Naive thymus-derived CD8-positive, alpha-beta T cell (primary cell): ENCODE results near the gene NHSL2. TPM values are rescaled to one million over a fixed set of nuclear protein-coding genes. Genes with fewer than 3 reads are reported as not detected.
A peak's percentile ranks its signal among the peaks of the same experiment; 100 is the strongest.
"Not testable (repeated sequence)": the region's sequence is repeated elsewhere in the genome, so short reads cannot be mapped to it uniquely, and the experiment has no call there.

Experiments used
- ATAC-seq, 2 donors: fragments of 150-1000 bp; cut with Tn5 transposase in 1 of 2; sonication (Bioruptor Pico), chemical (Tn5 transposase) in 1 of 2; 1 replicate in 1 of 2; 2 replicates in 1 of 2; pipeline ENCODE4 v1.10.0; 2021; ENCODE audit warnings: mild to moderate bottlenecking in 2 of 2, moderate library complexity in 2 of 2
- POLR2A ChIA-PET: fragments of 350-600 bp; sonication (Branson Sonifier 250); formaldehyde crosslinking; loops from one replicate; lab custom pipeline; 2021; ENCODE audit warnings: antibody characterized with exemption; lab: Charles Lee
- DNase-seq, 10 donors: peaks; one replicate each; pipeline versions ENCODE4 v3.0.0 to v3.0.0-alpha.2; 2020 to 2022
- H3K27ac Mint-ChIP-seq, 10 donors: one replicate each; pipeline ENCODE4 v1.8.0; 2020 to 2022; ENCODE audit warnings: mild to moderate bottlenecking in 10 of 10, mixed read lengths in 10 of 10, moderate library complexity in 4 of 10, inconsistent platforms in 1 of 10
- H3K27me3 Mint-ChIP-seq, 5 donors: one replicate each; pipeline ENCODE4 v1.8.0; 2021 to 2022; ENCODE audit warnings: mixed read lengths in 5 of 5
- H3K36me3 Mint-ChIP-seq, 3 donors: one replicate each; pipeline ENCODE4 v1.8.0; 2020 to 2022; ENCODE audit warnings: mixed read lengths in 3 of 3, mild to moderate bottlenecking in 2 of 3, inconsistent platforms in 1 of 3
- H3K4me1 Mint-ChIP-seq, 4 donors: one replicate each; pipeline ENCODE4 v1.8.0; 2021 to 2022; ENCODE audit warnings: mixed read lengths in 4 of 4
- H3K4me3 Mint-ChIP-seq, 10 donors: one replicate each; pipeline ENCODE4 v1.8.0; 2020 to 2022; ENCODE audit warnings: mild to moderate bottlenecking in 10 of 10, mixed read lengths in 10 of 10, moderate library complexity in 6 of 10, inconsistent platforms in 1 of 10
- H3K9me3 Mint-ChIP-seq, 9 donors: one replicate each; pipeline ENCODE4 v1.8.0; 2020 to 2022; ENCODE audit warnings: mixed read lengths in 9 of 9, mild to moderate bottlenecking in 3 of 9, inconsistent platforms in 1 of 9, moderate library complexity in 1 of 9
- polyA plus RNA-seq, 3 donors: library from polyadenylated mRNA; unstranded; fragments of 300-500 nt; fragmentation: Illumina TruSeq; gene quantifications; one replicate each; pipeline ENCODE4 v1.2.3, GENCODE V29; 2021
- total RNA-seq, 8 experiments: library from RNA in 2 of 8; stranded (reverse) in 2 of 8; gene quantifications; one replicate each; pipeline ENCODE4 v1.2.3 and lab custom pipeline; 2021 to 2026

The NHSL2 gene
- total and polyA plus RNA-seq, 5 experiments from 2014 or later: 0.09 to 2.6 (median 0.52) TPM

DNA sequence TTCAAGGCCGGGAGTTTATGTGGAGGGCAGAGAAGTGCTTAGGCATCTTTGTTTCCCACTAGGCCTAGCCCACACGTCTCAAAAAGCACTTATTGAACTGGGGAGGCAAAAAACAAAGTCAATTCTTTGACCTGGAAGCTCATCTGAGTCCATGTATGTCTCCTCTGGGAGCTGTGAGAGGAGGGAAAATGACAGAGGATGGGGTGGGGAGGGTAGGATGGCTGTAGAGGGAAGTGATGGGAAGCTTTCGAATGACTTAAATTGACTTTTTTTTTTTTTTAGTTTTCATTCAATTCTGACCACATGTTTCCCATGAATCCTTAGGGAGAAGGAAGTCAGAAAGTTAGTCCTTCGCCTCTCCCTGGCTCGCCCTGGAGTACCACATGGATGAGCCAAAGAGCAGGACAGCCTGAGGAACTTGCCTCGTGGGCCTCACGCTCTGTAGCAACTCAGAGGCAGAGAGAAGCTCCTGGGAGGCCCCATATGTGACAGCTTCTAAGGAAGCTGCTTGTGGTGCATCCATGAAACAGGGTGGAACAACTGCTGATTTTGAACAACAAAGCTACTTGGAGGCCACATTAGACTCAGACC lies 45.0 kb downstream of the NHSL2 start:
- Mint-ChIP-seq H3K9me3 (no peaks in the 10 kb centered on the region), H3K36me3 (no peaks in the 10 kb centered on the region), H3K4me3 (no peak overlapping the region), H3K27me3 (peaks cover 0 to 3% (median 0%) of the 10 kb centered on the region in 5 donors), H3K27ac (no peak overlapping the region), H3K4me1 (peaks cover 0 to 2% (median 0%) of the 10 kb centered on the region in 4 donors)
- no peak for DNase-seq
- POLR2A ChIA-PET: no interaction called here
- ATAC-seq: no peak

- ATAC-seq (no peak), DNase-seq (no peak)
- Mint-ChIP-seq H3K9me3 (peaks cover 0 to 3% (median 0%) of the 10 kb centered on the region in 9 donors), H3K27ac (no peak overlapping the region), H3K4me1 (peaks cover 0 to 2% (median 0%) of the 10 kb centered on the region in 4 donors), H3K36me3 (no peaks in the 10 kb centered on the region), H3K4me3 (no peak overlapping the region), H3K27me3 (peaks cover 0 to 3% (median 0%) of the 10 kb centered on the region in 5 donors)
- POLR2A ChIA-PET: no interaction called here
These were observed 47.6 kb downstream of the NHSL2 start for GRCh38 chrX:71958281-71958675.

DNA sequence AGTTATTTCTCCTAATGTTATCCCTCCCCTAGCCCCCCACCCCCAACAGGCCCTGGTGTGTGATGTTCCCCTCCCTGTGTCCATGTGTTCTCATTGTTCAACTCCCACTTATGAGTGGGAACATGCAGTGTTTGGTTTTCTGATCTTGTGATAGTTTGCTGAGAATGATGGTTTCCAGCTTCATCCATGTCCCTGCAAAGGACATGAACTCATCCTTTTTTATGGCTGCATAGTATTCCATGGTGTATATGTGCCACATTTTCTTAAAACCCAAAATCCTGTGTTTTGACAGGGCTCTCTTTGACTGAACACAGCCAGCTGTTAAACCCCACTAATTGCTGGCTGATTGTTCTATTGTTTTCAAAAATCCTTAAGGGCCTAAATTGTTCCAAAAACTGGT lies 53.5 kb downstream of the NHSL2 start:
- H3K4me1 Mint-ChIP-seq, DNase-seq, H3K36me3 Mint-ChIP-seq, ATAC-seq, H3K27me3 Mint-ChIP-seq, H3K4me3 Mint-ChIP-seq, POLR2A ChIA-PET, H3K27ac Mint-ChIP-seq: not testable (repeated sequence)
- H3K9me3 Mint-ChIP-seq: peaks cover 0 to 13% (median 3%) of the 10 kb centered on the region in 9 donors

GRCh38 chrX:71974916-71975315 lies 64.3 kb downstream of the NHSL2 start:
- ATAC-seq (no peak), DNase-seq (no peak)
- no peaks in the 10 kb centered on the region for H3K9me3 Mint-ChIP-seq
- H3K27me3 Mint-ChIP-seq: peaks cover 2 to 21% (median 2%) of the 10 kb centered on the region in 5 donors
- H3K4me3 Mint-ChIP-seq: no peak overlapping the region
- POLR2A ChIA-PET: no interaction called here
- H3K36me3 Mint-ChIP-seq: no peaks in the 10 kb centered on the region
- no peaks in the 10 kb centered on the region for H3K4me1 Mint-ChIP-seq
- no peak overlapping the region for H3K27ac Mint-ChIP-seq

GRCh38 chrX:71976753-71977152 lies 66.1 kb downstream of the NHSL2 start:
- POLR2A ChIA-PET: no interaction called here
- no peak for ATAC-seq
- Mint-ChIP-seq H3K4me1 (no peaks in the 10 kb centered on the region), H3K27me3 (peaks cover 2 to 21% (median 4%) of the 10 kb centered on the region in 5 donors), H3K27ac (no peak overlapping the region), H3K9me3 (no peaks in the 10 kb centered on the region), H3K36me3 (no peaks in the 10 kb centered on the region), H3K4me3 (no peak overlapping the region)
- DNase-seq: no peak

- H3K27me3 Mint-ChIP-seq: peaks cover 2 to 21% (median 7%) of the 10 kb centered on the region in 5 donors
- H3K27ac Mint-ChIP-seq: no peak overlapping the region
- ATAC-seq: no peak
- H3K36me3 Mint-ChIP-seq: no peaks in the 10 kb centered on the region
- no peak for DNase-seq
- no peaks in the 10 kb centered on the region for H3K4me1 Mint-ChIP-seq
- H3K9me3 Mint-ChIP-seq: peaks cover 0 to 3% (median 0%) of the 10 kb centered on the region in 9 donors
- POLR2A ChIA-PET: no interaction called here
- no peak overlapping the region for H3K4me3 Mint-ChIP-seq
These were observed 67.5 kb downstream of the NHSL2 start for GRCh38 chrX:71978164-71978563.

DNA sequence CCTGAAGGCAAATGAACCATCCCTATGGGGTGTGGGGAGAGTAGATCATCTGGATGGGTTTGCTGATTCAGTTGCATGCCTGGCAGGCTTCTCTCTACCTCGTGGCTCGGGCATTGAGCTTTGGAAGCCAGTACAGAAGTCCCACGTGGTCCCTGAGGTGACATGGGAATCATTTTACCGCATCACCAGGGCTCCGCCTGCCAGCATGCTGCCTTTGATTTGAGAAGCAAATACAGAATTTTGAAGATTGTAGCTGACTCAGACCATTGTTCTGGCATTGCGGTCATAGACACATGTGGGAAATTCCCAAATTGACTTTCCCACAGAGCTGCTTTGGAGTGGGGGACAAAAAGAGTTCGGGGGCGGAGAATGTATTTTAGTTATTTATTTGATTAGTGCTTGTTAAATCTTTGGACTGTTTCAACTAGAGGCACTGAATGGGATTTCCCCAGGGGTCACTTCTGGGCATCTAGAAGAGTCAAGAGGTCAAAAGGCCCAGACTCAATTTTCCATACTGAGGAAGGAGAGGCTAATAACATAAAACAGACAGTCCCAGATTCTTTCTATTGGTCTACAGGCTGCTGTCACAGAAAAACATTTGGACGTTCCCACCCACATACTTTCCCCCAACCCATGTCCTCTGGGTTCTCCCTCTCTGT lies 79.3 kb downstream of the NHSL2 start:
- no peak for ATAC-seq

GRCh38 chrX:71990518-71990917 lies 79.9 kb downstream of the NHSL2 start:
- Mint-ChIP-seq H3K4me1 (peaks cover 9 to 29% (median 19%) of the 10 kb centered on the region in 4 donors), H3K27ac (peak overlapping the region in 2 of 10 donors; percentile 17 to 18), H3K9me3 (no peaks in the 10 kb centered on the region), H3K4me3 (no peak overlapping the region), H3K36me3 (no peaks in the 10 kb centered on the region), H3K27me3 (peaks cover 0 to 5% (median 1%) of the 10 kb centered on the region in 5 donors)
- DNase-seq: no peak
- no peak for ATAC-seq
- POLR2A ChIA-PET: no interaction called here

More for the DNA sequence above, 79.3 kb downstream of the NHSL2 start:
- no peaks in the 10 kb centered on the region for H3K36me3 Mint-ChIP-seq
- H3K4me1 Mint-ChIP-seq: peaks cover 9 to 28% (median 19%) of the 10 kb centered on the region in 4 donors
- H3K9me3 Mint-ChIP-seq: no peaks in the 10 kb centered on the region
- H3K4me3 Mint-ChIP-seq: no peak overlapping the region
- H3K27ac Mint-ChIP-seq: no peak overlapping the region
- peaks cover 0 to 5% (median 1%) of the 10 kb centered on the region in 5 donors for H3K27me3 Mint-ChIP-seq
- no peak for DNase-seq
- POLR2A ChIA-PET: no interaction called here

DNA sequence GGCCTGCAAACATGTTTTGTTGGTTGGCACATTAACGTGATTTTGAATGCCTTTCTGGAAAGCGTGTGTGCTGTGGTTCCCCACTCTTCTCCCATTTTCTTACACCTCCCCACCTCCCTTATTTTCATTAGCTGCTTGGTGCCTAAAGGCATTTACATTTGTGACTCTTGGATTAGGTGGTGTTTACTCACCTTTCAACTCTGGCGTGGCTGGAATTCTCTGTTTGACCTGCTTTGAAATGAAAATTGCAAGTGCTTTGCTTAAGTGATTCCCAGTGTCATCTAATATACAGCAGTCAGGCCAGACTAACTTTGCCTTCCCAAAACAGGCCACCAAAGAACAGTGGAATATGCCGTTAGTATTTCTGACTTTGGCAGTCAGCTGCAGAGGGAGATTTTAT lies 80.5 kb downstream of the NHSL2 start:
- H3K4me3 Mint-ChIP-seq: no peak overlapping the region
- peaks cover 0 to 5% (median 1%) of the 10 kb centered on the region in 5 donors for H3K27me3 Mint-ChIP-seq
- no peak overlapping the region for H3K27ac Mint-ChIP-seq
- DNase-seq: no peak
- H3K9me3 Mint-ChIP-seq: no peaks in the 10 kb centered on the region
- no peak for ATAC-seq
- H3K36me3 Mint-ChIP-seq: no peaks in the 10 kb centered on the region
- peaks cover 9 to 29% (median 19%) of the 10 kb centered on the region in 4 donors for H3K4me1 Mint-ChIP-seq
- POLR2A ChIA-PET: no interaction called here

DNA sequence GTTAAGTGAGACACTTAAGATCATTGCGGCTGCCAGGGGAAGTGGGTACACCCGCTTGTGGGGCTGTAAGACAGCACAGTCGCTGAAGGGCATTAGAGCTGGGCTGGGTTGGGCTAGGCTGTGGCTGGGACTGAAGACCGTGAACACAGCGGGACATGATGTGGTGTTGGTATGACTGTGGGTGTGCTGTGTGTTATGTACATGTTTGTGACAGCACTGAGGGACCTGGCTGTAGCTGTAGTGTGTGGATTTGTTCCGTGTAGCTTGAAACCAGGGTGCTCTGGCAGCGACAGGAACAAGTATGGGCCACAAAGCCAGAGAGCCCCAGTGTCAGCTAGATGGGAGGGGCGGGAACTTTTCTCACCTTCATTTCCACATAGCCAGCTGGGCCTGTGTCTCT lies 82.1 kb downstream of the NHSL2 start:
- peak overlapping the region; percentile 16 to 77 (median 60) for H3K4me3 Mint-ChIP-seq
- peak; percentile 3 to 77 (median 57) for DNase-seq
- H3K27me3 Mint-ChIP-seq: peaks cover 0 to 3% (median 0%) of the 10 kb centered on the region in 5 donors
- H3K27ac Mint-ChIP-seq: peak overlapping the region; percentile 40 to 91 (median 78)
- H3K36me3 Mint-ChIP-seq: no peaks in the 10 kb centered on the region
- peaks cover 9 to 29% (median 19%) of the 10 kb centered on the region in 4 donors for H3K4me1 Mint-ChIP-seq
- POLR2A ChIA-PET: no interaction called here
- peak; percentile 96 to 99 for ATAC-seq
- H3K9me3 Mint-ChIP-seq: no peaks in the 10 kb centered on the region

DNA sequence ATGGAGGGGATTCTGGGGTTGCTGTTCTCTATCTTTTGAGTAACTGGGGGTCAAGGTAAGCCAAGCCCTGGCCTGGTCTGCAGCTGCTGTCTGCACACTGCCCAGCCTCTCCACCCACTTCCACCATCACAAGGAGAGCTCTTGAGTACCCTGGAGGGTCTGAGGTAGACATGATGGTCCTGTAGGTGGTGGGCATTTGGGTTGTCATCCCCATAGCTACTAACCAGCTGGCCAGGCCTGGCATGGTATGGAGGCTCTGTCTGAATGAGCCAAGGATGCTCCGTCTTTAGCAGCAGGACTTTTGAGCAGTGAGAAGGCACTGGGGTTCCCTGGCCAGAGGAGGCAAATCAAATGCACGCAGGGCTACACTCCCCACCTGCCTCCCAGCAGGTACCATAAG lies 82.7 kb downstream of the NHSL2 start:
- H3K9me3 Mint-ChIP-seq: no peaks in the 10 kb centered on the region
- H3K36me3 Mint-ChIP-seq: no peaks in the 10 kb centered on the region
- DNase-seq: no peak
- H3K4me1 Mint-ChIP-seq: peaks cover 9 to 29% (median 19%) of the 10 kb centered on the region in 4 donors
- ATAC-seq: no peak
- POLR2A ChIA-PET: no interaction called here
- no peak overlapping the region for H3K4me3 Mint-ChIP-seq
- H3K27ac Mint-ChIP-seq: peak overlapping the region in 2 of 10 donors; percentile 52 to 76
- H3K27me3 Mint-ChIP-seq: peaks cover 0 to 3% (median 0%) of the 10 kb centered on the region in 5 donors

GRCh38 chrX:71994601-71995000 lies 84.0 kb downstream of the NHSL2 start:
- POLR2A ChIA-PET: no interaction called here
- no peaks in the 10 kb centered on the region for H3K36me3 Mint-ChIP-seq
- H3K27ac Mint-ChIP-seq: peak overlapping the region in 1 of 10 donors; percentile 51
- no peak overlapping the region for H3K4me3 Mint-ChIP-seq
- H3K27me3 Mint-ChIP-seq: peaks cover 0 to 3% (median 2%) of the 10 kb centered on the region in 5 donors
- DNase-seq (no peak), ATAC-seq (no peak)
- H3K4me1 Mint-ChIP-seq: peaks cover 9 to 29% (median 19%) of the 10 kb centered on the region in 4 donors
- no peaks in the 10 kb centered on the region for H3K9me3 Mint-ChIP-seq

GRCh38 chrX:71995122-71995521 lies 84.5 kb downstream of the NHSL2 start:
- H3K27me3 Mint-ChIP-seq: peaks cover 0 to 3% (median 2%) of the 10 kb centered on the region in 5 donors
- no peaks in the 10 kb centered on the region for H3K36me3 Mint-ChIP-seq
- no peak for DNase-seq
- POLR2A ChIA-PET: no interaction called here
- no peaks in the 10 kb centered on the region for H3K9me3 Mint-ChIP-seq
- H3K27ac Mint-ChIP-seq: peak overlapping the region in 2 of 10 donors; percentile 59 to 82
- no peak overlapping the region for H3K4me3 Mint-ChIP-seq
- peaks cover 9 to 29% (median 19%) of the 10 kb centered on the region in 4 donors for H3K4me1 Mint-ChIP-seq
- no peak for ATAC-seq
